GM21723 (cell line): ENCODE measurements around the gene C2CD4C.
"Not testable (repeated sequence)": the region's sequence is repeated elsewhere in the genome, so short reads cannot be mapped to it uniquely, and the experiment has no call there.

Experiments used
- ATAC-seq: cut with Tn5 transposase; IDR thresholded peaks from one replicate; pipeline ENCODE4 v1.9.1; 2021; ENCODE audit warnings: mild to moderate bottlenecking, moderate library complexity; ENCODE audit not compliant: unreplicated experiment

The C2CD4C gene, protein sequence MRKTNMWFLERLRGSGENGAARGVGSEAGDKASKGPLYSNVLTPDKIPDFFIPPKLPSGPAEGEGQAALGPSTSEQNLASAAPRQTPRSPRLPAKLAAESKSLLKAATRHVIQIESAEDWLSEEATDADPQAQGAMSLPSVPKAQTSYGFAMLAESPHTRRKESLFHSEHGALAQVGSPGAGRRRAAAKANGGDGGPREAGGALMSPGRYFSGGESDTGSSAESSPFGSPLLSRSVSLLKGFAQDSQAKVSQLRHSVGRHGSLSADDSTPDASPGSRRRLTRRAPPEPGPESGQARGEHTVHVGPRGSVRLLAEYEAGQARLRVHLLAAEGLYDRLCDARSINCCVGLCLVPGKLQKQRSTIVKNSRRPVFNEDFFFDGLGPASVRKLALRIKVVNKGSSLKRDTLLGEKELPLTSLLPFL

DNA sequence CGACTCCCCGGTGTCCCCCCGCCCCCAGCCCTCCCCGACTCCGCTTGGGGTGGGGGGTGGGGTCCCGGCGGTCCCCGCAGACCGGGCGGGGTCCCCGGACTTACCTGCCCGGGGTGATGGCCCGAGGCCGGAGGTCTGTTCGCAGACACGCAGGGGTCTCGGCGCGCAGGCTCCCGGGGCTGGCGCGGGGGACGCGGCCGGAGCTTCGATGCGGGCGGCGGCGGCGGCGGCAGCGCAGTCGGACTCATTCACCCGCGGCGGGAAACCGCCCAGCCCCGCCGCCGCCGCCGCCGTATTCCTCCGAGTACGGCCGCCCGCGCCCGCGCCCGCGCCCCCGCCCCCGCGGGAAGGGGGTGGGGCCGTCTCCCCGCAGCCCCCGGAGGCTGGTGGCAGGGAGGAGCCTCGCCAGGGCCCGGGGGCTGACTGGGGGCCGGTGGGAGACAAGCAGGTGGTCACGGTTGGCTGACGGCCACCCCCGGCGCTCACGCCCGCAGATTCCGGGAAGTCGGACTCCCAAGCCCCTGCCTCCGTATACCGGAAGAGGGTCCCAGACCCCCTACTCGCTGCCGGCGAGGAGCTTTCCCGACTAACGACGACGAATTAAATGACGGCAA lies at the start of gene C2CD4C:
C2CD4C (minus strand) TSS at position 246 of the 614 bp plus-strand sequence. CDS start 786 bp downstream, outside the sequence.
- no peak for ATAC-seq

DNA sequence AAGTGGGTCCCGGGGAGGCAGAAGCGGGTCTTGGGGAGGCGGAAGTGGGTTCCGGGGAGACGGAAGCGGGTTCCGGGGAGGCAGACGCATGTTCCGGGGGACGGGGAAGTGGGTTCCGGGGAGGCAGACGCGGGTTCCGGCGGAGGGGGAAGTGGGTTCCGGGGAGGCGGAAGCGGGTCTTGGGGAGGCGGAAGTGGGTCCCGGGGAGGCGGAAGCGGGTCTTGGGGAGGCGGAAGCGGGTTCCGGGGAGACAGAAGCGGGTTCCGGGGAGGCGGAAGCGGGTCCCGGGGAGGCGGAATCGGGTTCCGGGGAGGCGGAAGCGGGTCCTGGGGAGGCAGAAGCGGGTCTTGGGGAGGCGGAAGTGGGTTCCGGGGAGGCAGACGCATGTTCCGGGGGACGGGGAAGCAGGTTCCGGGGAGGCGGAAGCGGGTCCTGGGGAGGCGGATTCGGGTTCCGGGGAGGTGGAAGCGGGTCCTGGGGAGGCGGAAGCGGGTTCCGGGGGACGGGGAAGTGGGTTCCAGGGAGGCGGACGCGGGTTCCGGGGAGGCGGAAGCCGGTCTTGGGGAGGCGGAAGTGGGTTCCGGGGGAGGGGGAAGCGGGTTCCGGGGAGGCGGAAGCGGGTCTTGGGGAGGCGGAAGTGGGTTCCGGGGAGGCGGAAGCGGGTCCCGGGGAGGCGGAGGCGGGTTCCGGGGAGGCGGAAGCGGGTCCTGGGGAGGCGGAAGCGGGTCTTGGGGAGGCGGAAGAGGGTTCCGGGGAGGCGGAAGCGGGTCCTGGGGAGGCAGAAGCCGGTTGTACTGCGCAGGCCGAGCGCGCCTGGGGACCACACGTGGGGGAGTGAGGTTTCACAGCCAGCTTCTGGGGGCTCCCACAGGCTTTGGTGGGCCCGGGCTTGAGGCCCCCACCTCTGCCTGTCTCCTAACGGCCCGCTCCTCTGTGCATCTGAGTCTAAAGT lies 49.4 kb upstream of the C2CD4C start:
- ATAC-seq, result no peak

DNA sequence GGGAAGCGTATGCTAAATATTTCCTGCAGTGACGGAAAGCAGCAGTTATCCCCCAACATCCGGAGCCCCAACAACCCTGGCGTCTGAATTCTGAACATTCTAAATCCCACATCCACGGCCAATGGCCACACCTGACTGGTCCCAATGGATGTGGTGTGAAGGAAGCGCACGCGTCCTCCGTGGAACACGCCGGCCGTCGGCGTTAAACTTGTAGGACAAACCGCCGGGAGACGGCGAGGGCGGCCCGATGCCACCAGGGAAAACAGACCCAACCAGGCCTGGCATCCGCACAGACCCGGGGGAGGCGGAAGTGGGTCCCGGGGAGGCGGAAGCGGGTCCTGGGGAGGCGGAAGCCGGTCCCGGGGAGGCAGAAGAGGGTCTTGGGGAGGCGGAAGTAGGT lies 48.7 kb upstream of the C2CD4C start:
- no peak for ATAC-seq

DNA sequence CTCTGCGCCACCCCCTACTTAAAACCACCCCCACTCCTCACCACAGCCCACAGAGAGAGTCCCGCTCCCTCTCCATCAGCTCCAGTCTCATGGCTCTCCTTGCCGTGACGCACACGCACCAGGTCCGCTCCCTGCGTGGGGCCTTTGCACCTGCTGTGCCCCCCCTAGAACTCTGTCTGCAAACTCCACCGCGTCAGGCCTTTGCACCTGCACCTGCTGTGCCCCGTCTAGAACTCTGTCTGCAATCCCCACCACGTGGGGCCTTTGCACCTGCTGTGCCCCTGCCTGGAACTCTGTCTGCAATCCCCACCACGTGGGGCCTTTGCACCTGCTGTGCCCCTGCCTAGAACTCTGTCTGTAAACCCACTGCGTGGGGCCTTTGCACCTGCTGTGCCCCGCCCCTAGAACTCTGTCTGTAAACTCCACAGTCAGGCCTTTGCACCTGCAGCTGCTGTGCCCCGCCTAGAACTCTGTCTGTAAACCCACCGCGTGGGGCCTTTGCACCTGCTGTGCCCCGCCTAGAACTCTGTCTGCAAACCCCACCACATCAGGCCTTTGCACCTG lies 47.7 kb upstream of the C2CD4C start:
- no peak for ATAC-seq

DNA sequence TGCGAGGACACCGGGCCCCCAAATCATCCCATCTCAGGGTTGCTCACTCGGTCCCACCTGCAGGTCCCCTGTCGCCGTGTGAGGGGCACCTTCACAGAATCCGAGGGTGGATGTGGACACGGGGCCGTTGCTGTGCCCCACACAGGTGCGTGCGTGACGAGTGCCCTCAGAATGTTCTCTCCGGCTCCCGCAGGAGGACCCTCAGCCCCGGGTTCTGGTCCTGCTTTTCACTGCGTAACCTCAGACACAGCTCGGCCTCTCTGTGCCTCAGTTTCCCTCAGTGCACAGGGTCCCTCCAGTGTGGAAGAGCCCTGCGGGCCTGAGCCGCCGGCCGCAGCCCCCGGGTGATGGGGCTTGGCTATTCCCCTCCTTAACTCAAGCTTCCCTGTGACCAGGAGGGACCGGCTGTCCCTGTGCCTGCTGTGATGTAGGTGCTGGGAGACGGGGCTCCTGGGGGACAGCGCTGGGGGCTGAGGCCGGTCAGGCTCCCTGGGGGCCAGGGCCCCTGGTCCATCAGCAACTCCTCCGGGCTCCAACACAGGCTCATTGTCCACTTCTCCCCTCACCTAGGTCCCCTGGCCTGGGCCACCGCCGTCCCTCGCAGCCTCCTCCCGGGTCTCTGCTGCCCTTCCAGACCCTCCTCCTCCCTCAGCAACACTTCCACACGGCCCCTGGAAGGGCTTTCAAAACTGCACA lies 47.1 kb upstream of the C2CD4C start:
- no peak for ATAC-seq

DNA sequence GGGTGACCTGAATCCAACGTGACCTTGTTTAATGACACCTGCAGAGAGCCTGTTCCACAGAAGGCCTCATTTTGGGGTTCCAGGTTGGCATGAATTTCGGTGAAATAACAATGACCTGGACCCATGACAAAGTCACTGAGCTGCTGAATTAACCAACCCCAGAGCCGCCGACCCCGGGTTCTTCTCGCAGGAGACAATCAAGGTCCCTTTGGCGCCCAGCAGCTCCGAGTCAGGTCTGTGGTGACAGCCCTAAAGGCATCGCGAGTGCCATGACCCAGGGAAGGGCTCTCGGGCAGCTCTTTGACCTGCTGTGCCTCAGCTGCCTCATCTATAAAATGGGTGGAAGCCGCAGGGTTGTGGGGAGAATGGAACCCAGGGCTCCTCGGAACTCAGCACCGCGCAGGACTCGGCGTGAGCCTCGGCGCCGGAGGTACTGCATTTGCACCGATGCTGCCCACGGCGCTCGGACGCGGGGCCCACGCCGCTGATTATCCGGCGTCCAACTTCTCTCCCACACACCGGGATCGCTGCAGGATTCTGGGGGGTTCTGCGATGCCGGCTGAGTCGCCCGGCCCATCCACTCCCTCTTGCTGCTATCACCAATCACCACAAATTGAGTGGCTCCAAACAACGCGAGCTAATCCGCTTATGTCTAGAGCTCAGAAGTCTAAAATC lies 46.2 kb upstream of the C2CD4C start:
- no peak for ATAC-seq

DNA sequence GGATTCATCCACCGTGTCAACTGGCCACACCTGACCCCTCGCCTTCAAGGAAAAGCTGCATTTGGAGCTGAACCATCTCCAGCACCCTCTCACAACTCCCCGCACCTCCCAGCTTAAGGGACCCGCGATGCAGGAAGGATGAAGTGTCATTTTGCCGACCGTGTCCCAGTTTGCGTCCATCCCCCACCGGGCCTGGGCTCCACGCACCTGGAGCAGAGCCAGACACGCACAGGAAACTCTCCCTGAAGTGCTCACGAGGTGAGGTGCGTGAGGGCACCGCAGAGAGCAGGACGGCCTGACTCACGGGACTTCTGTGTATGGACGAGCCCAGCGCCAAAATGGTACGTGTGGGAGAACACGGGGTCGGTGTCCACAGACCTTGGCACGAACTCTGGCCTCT lies 44.7 kb upstream of the C2CD4C start:
- no peak for ATAC-seq

DNA sequence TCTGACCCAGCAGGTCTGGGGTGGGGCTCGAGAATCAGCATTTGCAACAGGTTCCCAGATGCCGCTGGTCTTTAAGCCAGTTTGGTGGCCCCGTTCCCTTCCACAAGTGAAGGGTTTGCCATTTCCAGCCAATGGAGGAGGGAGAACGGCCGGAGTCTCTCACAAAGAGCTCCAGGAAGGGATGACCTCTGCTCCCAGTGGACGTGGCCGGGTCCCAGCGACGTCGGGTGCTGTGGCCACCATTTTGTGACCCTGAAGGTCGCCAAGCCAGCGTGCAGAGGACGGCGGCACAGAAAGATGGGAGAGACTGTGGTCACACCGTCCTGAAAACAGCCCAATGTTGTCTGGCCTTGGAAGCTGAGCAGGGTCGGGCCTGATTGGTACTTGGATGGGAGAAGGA lies 43.9 kb upstream of the C2CD4C start:
- ATAC-seq, result no peak

DNA sequence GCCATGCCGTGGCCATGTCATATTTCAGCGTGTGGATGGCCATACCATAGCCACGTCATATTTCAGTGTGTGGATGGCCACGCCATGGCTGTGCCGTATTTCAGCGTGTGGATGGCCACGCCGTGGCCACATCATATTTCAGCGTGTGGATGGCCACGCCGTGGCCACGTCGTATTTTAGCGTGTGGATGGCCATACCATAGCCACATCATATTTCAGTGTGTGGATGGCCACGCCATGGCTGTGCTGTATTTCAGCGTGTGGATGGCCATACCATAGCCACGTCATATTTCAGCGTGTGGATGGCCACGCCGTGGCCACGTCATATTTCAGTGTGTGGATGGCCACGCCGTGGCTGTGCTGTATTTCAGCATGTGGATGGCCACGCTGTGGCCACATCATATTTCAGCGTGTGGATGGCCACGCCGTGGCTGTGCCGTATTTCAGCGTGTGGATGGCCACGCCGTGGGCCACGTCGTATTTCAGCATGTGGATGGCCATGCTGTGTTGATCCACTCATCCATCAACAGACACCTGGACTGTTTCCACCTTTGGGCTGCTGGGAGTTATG lies 42.0 kb upstream of the C2CD4C start:
- not testable (repeated sequence) for ATAC-seq

DNA sequence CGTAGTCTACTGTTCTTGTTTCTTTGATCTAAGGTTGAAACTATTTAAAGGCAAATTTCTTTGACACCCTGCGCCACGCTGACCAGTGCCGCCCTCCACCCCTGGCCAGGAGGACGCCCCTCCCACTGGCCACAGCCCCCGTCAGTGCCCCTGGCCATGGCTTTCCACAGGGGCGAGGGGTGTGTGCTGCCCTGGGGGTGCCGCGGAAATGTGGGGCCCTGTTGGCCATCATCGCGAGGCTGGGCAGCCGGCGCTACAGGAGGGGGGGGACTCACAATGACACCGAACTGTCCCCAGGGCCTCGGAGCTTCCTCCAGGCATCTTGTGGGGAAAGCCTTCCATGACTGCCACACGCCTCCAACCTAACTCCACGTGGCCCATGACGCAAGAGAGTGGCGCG lies 41.0 kb upstream of the C2CD4C start:
- no peak for ATAC-seq

DNA sequence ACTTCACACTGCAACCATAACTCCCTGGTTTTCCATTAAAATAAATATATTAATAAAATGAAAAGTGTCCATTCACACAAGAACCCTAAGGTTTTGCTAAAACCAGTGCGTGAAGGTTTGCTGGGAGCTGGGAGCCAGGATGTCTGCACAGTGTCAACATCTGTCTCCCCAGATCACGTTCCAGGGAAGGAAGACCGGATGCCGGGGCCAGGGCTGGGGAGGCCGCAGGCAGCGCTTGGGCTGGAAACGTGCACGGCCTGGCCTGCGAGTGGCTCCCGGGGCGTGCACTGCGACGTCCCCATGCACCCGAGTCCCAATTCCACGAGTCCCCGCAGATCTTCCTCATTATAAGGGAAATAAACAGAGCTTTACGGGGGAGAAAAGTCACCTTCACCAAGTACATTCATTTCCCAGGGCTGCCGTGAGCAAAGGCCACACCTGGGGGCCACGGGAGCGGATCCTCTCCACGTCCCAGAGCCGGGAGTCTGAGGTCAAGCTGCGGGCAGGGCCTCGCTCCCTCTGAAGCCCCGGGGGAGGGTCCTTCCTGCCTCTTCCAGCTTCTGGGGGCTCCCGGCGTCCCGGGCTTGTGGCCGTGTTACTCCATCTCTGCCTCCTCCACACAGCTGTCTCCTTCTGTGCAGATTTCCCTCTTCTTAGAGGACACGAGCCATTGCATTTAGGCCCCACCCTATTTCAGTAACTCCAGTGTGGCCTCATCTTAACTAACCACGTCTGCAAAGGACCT lies 39.0 kb upstream of the C2CD4C start:
- no peak for ATAC-seq

DNA sequence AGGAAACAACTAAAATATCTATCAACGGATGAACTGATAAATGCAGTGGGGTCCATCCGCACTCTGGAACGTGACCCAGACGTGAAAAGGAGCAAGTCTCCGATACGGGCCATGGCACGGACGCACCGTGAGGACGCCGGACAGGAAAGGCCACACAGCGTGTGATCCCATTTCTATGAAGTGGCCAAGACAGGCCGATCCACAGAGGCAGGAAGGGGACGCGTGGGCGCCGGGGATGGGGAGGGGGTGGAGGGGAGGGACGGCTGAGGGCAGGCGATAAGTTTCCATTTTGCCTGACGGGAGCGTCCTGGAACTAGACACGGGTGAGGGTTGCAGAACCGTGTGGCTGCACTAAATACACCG lies 38.1 kb upstream of the C2CD4C start:
- ATAC-seq, result no peak

DNA sequence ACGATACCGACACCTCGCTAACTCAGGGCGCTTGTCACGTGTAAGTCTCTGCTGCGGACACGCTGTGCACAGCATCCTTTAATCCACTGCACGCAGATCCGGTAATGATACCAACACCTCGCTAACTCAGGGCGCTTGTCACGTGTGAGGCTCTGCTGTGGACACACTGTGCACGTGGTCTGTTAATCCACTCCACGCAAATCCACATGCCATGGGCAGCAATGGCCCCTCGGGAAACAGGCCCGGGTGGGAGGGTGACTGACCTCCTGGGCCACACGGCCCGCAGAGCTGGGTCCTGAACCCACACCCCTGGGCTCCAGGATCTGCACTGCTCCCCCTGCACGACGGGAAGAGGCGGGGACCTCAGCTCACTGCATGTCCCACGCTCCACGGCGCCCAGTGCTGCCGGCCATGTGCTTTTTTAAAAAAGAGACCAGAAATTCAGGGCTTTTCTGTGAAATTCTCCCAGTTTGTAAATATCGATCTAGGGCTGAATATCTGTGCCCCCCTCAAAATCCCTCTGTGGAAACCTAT lies 35.8 kb upstream of the C2CD4C start:
- ATAC-seq, result no peak

DNA sequence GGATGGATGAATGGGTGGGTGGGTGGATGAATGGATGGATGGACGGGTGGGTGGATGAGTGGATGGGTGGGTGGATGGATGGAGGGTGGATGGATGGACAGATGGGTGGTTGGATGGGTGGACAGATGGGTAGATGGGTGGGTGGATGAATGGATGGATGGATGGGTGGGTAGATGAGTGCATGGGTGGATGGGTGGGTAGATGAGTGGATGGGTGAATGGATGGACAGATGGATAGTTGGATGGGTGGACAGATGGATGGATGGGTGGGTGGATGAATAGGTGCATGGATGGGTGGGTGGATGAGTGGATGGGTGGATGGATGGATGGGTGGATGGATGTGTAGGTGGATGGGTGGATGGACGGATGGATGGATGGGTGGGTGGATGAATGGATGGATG lies 34.1 kb upstream of the C2CD4C start:
- ATAC-seq, result no peak

DNA sequence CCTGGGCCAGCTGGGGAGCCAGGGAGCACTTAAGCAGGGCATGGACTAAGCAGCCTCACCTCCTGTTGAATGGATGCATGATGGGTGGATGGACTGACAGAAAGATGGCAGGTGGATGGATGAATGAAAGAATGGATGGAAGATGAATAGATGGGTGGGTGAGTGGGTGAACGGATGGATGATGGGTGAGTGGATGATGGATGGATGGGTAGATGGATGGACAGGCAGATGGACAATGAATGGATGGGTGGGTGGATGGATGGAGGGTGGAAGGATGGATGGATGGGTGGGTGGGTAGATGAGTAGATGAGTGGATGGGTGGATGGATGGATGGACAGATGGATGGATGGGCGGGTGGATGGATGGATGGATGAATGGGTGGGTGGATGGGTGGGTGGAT lies 33.1 kb upstream of the C2CD4C start:
- ATAC-seq, result no peak

DNA sequence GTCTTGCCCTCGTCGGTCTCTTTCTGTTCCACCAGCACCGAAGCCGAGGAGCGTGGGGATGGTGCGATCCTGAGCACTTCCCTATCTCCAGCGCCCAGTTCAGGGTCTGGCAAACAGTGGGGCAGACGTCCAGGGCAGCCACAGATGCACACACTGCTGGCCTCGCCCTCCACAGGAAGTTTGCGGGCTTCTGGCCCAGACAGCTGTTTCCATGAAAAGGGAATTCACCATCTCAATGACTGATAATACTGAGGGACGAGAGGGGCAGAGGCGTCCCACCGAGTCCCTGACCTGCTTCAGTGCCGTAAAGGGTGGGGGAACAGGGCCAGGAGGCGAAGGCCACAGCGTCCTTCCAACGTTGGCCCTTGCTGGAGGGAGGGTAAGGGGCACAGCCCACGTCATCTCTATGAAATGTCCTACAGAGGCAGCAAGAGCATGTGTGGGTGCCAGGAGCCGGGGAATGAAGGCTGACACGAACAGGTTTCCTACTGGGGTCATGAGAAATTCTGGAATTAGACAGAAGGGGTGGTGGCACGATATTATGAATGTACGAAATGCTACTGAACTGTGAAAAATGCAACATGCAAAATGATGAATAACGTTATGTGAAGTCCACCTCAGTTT lies 32.4 kb upstream of the C2CD4C start:
- no peak for ATAC-seq

DNA sequence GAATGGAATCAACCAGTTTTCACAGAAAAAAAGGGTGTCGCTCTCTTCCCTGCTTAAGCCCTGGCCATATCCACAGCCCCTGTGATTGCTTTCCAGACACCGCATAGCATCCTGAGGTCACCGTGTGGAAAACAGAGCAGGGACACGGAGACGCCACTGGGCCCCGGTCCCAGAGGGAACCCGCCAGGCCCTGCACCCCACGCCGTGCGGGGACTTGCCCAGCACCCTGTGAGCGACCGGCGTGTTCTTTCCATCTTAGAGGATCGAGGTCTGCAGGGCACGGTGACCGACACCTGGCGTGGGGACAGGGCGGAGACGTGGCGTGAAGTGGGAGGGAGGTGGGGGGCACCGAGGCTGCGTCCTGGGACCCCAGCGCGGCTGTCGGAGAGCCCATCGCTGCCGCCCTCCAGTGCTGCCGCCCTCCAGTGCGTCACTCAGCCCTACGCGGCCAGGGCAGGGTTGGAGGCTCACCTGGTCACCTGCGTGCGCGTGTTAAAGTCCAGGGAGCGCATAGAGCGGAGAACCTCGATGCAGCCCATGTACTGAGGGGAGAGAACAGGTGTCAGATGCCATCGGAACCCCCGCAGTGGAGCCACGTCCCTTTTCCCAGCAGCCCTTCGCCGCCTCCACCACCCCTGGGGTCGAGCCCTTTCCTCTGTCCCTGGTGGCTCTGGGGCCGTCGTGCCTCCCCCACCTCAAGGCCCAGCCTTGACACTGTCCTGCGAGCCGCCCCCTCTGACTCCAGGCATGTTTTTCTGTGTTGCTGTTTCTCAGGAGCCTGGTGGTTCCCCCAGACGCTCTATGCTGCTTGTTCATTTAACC lies 31.7 kb upstream of the C2CD4C start:
- no peak for ATAC-seq
